HUES6 (cell line): ENCODE measurements around the gene KLF5.
A peak's percentile ranks its signal among the peaks of the same experiment; 100 is the strongest.
"Not testable (repeated sequence)": the region's sequence is repeated elsewhere in the genome, so short reads cannot be mapped to it uniquely, and the experiment has no call there.

ENCODE experiments used
- H3K27ac ChIP-seq: 2 replicates; pipeline ENCODE4 v1.7.0; 2013; ENCODE audit warnings: low read depth, mild to moderate bottlenecking, low read length, inconsistent platforms
- H3K27me3 ChIP-seq: 2 replicates; pipeline ENCODE4 v1.6.1; 2013; ENCODE audit warnings: low read length; ENCODE audit not compliant: control insufficient read depth, insufficient read depth
- H3K36me3 ChIP-seq: 2 replicates; pipeline ENCODE4 v1.6.1; 2013; ENCODE audit warnings: low read length; ENCODE audit not compliant: control insufficient read depth, insufficient read depth
- H3K4me1 ChIP-seq: 2 replicates; pipeline ENCODE4 v1.6.1; 2013; ENCODE audit warnings: low read length; ENCODE audit not compliant: control insufficient read depth, insufficient read depth
- H3K4me3 ChIP-seq: 2 replicates; pipeline ENCODE4 v1.5.1; 2013; ENCODE audit warnings: low read depth, low read length
- H3K9ac ChIP-seq: one replicate; pipeline ENCODE4 v1.6.1; 2013; ENCODE audit warnings: mild to moderate bottlenecking, low read length
- H3K9me3 ChIP-seq: 2 replicates; pipeline ENCODE4 v1.6.1; 2013; ENCODE audit warnings: low read depth, low read length; ENCODE audit not compliant: control insufficient read depth, insufficient read depth

KLF5 gene

DNA sequence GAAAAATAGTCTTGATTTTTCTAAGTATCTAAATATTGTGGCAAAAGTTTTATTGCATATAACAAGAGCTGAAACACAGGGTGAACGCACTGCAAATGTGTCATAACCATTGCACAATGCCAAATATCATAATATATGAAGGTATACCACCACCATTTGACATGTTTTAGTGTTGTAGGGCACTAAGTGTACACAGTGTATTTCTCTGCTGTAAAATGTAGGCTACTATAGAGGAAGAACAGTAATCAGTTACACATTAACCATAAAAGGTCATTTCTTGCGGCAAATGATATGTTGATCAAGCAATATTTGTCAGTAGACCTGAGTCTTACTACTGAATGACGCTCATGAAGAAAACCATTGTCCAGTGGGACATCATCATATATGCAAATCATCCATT, 18.3 kb upstream of the KLF5 start:
- Histone ChIP-seq H3K4me3 (no peak overlapping the region), H3K9me3 (no peaks in the 10 kb centered on the region), H3K27me3 (no peaks in the 10 kb centered on the region), H3K36me3 (no peaks in the 10 kb centered on the region), H3K27ac (no peak overlapping the region), H3K9ac (no peak overlapping the region), H3K4me1 (peaks cover 25% of the 10 kb centered on the region)

DNA sequence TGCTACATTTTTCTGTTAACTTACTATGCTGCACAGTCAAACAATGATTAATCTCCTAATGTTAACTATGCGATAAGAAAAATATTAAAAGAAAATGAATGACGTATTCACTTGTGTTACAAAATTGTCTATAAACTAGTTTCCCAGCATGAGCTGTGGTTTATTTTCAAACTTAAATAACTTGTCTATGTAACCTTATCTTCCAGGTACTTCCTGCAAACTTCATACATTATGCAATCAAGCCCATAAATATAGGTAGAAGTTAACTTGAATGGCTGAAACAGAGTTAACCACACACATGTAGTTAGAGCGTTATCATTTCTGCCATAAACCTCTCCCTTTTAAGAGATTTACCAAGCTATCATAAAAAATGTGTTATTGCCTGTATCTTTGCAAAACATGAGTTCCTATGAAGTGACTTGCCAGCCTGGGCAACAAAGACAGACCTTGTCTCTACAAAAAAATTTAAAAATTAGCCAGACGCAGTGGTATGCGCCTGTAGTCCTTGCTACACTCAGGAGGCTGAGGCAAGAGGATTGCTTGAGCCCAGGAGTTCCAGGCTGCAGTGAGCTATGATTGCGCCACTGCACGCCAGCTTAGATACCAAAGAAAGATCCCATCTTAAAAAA, 17.7 kb upstream of the KLF5 start:
- Histone ChIP-seq H3K36me3 (no peaks in the 10 kb centered on the region), H3K27me3 (no peaks in the 10 kb centered on the region), H3K4me1 (peaks cover 19% of the 10 kb centered on the region), H3K9me3 (no peaks in the 10 kb centered on the region), H3K27ac (no peak overlapping the region), H3K4me3 (no peak overlapping the region), H3K9ac (no peak overlapping the region)

DNA sequence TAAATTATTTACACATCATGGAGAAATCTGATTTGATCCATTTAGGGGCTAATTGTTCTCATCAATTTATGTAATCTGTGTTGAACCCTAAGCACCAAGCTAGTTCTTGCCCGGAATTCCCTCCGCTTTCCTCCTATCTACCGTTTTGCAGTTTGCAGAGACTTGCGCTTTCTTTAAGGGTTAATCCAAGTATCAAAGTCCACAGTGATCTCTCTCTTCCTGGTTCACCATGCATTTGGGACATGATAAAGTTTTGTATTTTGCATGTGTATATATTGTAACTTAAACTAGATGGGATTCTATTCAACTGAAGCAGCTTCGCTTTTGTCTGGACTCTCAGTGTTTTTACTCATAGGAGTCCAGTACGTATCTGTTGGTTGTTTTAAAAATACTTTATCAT, 13.8 kb upstream of the KLF5 start:
- no peaks in the 10 kb centered on the region for H3K36me3 ChIP-seq
- H3K27me3 ChIP-seq, result no peaks in the 10 kb centered on the region
- no peak overlapping the region for H3K27ac ChIP-seq
- no peak overlapping the region for H3K4me3 ChIP-seq
- H3K4me1 ChIP-seq, result no peaks in the 10 kb centered on the region; the same call in 1 of the 2 replicates
- no peaks in the 10 kb centered on the region for H3K9me3 ChIP-seq
- no peak overlapping the region for H3K9ac ChIP-seq

DNA sequence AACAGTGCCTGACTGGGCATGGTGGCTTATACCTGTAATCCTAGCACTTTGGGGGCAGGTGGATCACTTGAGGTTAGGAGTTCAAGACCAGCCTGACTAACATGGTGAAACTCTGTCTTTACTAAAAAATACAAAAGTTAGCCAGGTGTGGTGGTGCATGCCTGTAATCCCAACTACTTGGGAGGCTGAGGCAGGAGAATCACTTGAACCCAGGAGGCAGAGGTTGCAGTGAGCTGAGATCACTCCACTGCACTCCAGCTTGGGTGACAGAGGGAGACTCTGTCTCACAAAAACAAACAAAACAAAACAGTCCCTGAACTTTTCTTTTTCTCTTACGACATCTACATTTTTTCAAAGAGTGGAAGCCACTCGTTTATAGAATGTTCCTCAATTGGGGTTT, 10.2 kb upstream of the KLF5 start:
- not testable (repeated sequence) for H3K9ac ChIP-seq, H3K9me3 ChIP-seq, H3K36me3 ChIP-seq, H3K4me1 ChIP-seq, H3K27ac ChIP-seq, H3K27me3 ChIP-seq, H3K4me3 ChIP-seq

DNA sequence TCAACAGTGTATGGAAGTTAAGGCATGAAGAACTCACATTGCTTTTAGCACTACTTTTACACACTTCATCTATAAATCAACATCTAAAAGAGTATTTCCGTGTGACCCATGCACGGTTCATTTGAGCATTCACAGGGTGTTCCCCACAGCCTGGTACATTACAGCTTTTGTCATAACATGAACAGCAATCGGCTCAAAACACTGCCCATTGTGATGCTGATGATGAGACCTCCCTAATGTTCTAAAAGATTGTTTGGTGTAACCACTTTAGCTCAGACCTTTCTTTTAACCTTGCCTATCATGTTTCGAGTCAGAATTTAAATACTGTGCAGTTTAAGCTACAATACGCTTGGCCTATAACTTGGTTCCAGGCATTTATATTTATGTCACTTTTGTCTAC, 4.1 kb upstream of the KLF5 start:
- no peak overlapping the region for H3K27ac ChIP-seq

DNA sequence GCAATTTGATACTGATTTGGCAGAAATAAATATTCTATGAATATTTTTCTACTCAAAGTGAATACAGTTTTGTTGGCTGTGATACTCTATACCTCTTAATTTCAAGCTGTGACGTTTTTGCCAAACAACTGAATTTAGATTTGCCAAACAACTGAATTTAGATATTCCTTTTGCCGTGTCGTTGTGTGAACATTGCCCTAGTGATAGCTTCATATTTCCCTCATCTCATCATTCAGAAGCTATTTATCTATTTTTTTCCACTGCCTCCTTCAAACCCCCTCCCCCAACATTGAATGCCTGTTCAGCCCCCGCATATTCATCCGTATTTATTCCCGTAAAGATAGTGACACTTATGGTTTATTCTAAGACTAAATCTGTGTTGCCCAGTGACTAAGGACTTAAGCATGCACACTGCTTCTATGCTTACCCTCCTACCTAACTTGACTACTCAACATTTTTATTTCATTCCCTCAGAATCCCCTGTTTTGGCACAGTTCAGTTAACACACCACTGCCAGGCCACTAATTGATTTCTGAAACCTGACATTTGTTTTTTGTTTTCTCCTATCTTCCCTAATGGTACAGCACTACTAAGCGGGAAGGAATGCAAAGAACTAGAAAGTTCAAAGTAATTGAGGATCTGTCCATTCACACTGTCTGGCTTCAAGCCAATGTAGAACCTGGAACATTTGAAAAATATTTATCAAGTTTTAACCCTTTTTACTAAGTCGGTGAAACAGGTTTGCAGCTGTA, 2.8 kb upstream of the KLF5 start:
- Histone ChIP-seq H3K27ac (no peak overlapping the region), H3K36me3 (no peaks in the 10 kb centered on the region), H3K27me3 (peaks cover 30% of the 10 kb centered on the region), H3K4me1 (peaks cover 25% of the 10 kb centered on the region), H3K9me3 (no peaks in the 10 kb centered on the region), H3K4me3 (no peak overlapping the region), H3K9ac (no peak overlapping the region)

More for the DNA sequence above, 4.1 kb upstream of the KLF5 start:
- H3K4me1 ChIP-seq, result peaks cover 20% of the 10 kb centered on the region
- no peak overlapping the region for H3K4me3 ChIP-seq
- no peaks in the 10 kb centered on the region for H3K36me3 ChIP-seq
- peaks cover 17% of the 10 kb centered on the region for H3K27me3 ChIP-seq
- H3K9ac ChIP-seq, result no peak overlapping the region
- no peaks in the 10 kb centered on the region for H3K9me3 ChIP-seq

DNA sequence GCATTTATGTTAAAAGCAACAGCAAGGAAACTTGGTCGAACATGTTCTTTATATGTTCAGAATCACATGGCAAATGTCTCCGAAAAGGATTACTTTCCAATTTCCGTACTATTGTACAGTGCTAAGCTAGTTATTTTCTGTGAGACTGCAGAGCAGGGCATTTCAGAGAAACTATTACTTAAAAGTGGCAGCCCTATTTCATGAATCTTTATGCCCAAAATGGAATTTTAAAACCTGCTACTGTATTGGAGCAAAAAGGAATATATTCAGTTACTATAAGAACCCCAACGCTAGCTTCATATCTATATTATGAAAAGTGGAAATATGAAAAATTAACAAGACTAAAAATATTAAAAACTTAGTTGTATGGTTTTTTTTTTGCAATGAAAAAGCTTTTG, 2.2 kb upstream of the KLF5 start:
- Histone ChIP-seq H3K27ac (no peak overlapping the region), H3K9ac (no peak overlapping the region), H3K27me3 (peaks cover 36% of the 10 kb centered on the region), H3K36me3 (no peaks in the 10 kb centered on the region), H3K9me3 (no peaks in the 10 kb centered on the region), H3K4me1 (peaks cover 29% of the 10 kb centered on the region), H3K4me3 (no peak overlapping the region)

DNA sequence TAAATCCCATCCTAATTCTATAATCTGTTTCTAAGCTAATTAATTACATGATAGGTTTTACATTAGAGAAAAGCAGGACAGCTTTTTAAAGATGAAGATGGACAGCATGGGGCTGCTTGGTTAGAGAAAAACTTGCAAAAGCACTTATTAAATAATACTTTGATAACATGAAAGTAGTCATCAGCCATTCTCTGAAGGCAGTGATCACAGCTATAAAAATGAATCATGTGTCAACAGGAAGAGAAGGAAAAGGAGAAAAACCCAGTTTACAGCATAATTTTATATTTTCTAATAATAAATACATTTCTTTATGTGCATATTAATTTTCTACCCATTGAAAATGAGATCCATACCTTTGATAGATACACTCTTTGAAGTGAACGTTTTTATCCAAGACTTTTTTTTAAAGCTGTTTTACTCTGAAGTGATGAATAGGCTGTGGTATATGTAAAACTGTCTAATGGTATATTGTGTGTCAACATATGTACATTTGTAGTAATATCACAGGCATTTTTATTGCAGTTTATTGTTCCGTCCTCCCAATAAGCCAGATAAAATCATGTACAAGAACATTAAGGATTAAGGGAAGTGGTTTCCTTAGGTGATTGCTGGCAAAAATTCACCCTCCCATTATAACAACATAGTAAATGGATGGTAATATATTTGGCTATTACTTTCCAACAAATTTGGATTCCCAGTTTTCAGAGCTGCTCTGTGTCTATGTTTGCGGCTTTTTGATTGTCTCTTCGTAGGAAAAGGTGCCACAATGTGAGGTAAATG, 1.3 kb upstream of the KLF5 start:
- Histone ChIP-seq H3K36me3 (peaks cover 7% of the 10 kb centered on the region; the same call in 1 of the 2 replicates), H3K4me1 (peaks cover 38% of the 10 kb centered on the region), H3K9me3 (no peaks in the 10 kb centered on the region), H3K27ac (no peak overlapping the region), H3K9ac (no peak overlapping the region), H3K4me3 (peak overlapping the region; percentile 78; the same call in 1 of the 2 replicates), H3K27me3 (peaks cover 45% of the 10 kb centered on the region)

DNA sequence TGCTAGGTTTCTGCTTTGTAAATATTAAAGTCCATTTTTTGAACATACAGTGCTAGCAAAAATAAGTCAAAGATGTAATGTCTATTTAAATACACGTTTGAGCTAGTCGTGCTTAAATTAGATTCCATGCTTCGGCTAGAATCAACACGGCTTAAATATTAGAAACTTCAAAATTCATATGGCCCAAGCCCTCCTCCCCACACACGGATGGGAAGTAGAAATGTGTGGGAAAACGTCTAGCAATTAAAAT, 816 bp upstream of the KLF5 start:
- Histone ChIP-seq H3K4me3 (peak overlapping the region; percentile 78), H3K4me1 (peaks cover 39% of the 10 kb centered on the region), H3K9ac (peak overlapping the region; percentile 57), H3K27ac (no peak overlapping the region), H3K9me3 (no peaks in the 10 kb centered on the region), H3K36me3 (peaks cover 8% of the 10 kb centered on the region; the same call in 1 of the 2 replicates), H3K27me3 (peaks cover 46% of the 10 kb centered on the region)

DNA sequence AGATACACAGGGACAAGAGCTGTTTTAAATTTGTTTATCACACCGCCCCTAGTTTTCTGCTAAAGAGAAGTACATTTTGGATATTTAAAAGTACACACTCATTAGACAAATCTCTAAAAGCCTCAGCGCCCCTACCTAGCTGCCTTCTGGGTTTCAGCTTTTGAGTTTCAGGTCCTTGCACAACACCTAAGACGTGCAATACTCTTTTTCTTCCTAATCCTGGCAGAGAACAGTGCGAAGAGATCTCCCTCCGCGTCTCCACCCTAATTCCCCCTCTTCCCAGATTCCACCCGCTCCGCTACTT, 421 bp upstream of the KLF5 start:
- Histone ChIP-seq H3K9ac (peak overlapping the region; percentile 57), H3K4me1 (peaks cover 43% of the 10 kb centered on the region), H3K9me3 (no peaks in the 10 kb centered on the region), H3K36me3 (peaks cover 8% of the 10 kb centered on the region; the same call in 1 of the 2 replicates), H3K27ac (no peak overlapping the region), H3K4me3 (peak overlapping the region; percentile 78), H3K27me3 (peaks cover 46% of the 10 kb centered on the region)
